ENCODE data around the gene RABGAP1L.

DNA sequence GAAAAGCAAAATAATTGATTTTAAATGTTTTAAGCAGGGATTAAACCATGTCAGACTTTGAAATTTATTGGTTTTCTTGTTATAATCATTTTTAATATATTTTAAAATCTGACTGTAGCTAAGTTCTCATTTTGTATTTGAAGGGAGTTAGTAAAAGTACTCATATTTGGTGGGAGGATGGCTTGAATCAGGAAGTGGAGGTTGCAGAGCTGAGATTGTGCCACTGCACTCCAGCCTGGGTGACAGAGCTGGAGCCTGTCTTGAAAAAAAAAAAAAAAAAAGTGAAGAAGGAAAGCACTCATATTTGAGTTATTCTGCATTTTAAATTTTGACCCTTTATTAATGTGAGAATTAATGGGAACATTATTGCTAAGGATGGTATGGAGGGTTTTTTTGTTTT is 106.0 kb downstream of the RABGAP1L start:
- TF ChIP-seq ZNF558 (tag by site-specific recombination; IDR thresholded peaks at IDR 0.05) (no peak), ZNF404 (tag by site-specific recombination; IDR thresholded peaks at IDR 0.05) (no peak), ZNF830 (tag by site-specific recombination; IDR thresholded peaks at IDR 0.05; ENCODE audit: low read depth) (no peak), ZBTB8A (tag by site-specific recombination; IDR thresholded peaks at IDR 0.05) (no peak), KLF16 (tag by site-specific recombination; IDR thresholded peaks at IDR 0.05) (no peak), ZNF132 (tag by site-specific recombination; IDR thresholded peaks at IDR 0.05; ENCODE audit: borderline replicate concordance) (no peak), YY1 (tag by site-specific recombination; IDR thresholded peaks at IDR 0.05) (no peak), TCF7L2 (IDR thresholded peaks at IDR 0.05; ENCODE audit: borderline replicate concordance, low read depth, low read length) (no peak), SP2 (tag by site-specific recombination; IDR thresholded peaks at IDR 0.05) (no peak), ZNF324 (tag by site-specific recombination; IDR thresholded peaks at IDR 0.05) (no peak), ZBTB17 (tag by site-specific recombination; IDR thresholded peaks at IDR 0.05) (no peak)
- TF ChIP-seq, protein P1, sequence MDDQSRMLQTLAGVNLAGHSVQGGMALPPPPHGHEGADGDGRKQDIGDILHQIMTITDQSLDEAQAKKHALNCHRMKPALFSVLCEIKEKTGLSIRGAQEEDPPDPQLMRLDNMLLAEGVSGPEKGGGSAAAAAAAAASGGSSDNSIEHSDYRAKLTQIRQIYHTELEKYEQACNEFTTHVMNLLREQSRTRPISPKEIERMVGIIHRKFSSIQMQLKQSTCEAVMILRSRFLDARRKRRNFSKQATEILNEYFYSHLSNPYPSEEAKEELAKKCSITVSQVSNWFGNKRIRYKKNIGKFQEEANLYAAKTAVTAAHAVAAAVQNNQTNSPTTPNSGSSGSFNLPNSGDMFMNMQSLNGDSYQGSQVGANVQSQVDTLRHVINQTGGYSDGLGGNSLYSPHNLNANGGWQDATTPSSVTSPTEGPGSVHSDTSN (CRISPR knock-in tag; IDR thresholded peaks at IDR 0.05) = no peak
- TF ChIP-seq, protein P2, sequence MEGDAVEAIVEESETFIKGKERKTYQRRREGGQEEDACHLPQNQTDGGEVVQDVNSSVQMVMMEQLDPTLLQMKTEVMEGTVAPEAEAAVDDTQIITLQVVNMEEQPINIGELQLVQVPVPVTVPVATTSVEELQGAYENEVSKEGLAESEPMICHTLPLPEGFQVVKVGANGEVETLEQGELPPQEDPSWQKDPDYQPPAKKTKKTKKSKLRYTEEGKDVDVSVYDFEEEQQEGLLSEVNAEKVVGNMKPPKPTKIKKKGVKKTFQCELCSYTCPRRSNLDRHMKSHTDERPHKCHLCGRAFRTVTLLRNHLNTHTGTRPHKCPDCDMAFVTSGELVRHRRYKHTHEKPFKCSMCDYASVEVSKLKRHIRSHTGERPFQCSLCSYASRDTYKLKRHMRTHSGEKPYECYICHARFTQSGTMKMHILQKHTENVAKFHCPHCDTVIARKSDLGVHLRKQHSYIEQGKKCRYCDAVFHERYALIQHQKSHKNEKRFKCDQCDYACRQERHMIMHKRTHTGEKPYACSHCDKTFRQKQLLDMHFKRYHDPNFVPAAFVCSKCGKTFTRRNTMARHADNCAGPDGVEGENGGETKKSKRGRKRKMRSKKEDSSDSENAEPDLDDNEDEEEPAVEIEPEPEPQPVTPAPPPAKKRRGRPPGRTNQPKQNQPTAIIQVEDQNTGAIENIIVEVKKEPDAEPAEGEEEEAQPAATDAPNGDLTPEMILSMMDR (tag by site-specific recombination; IDR thresholded peaks at IDR 0.05) = no peak
- TF ChIP-seq, protein P3, sequence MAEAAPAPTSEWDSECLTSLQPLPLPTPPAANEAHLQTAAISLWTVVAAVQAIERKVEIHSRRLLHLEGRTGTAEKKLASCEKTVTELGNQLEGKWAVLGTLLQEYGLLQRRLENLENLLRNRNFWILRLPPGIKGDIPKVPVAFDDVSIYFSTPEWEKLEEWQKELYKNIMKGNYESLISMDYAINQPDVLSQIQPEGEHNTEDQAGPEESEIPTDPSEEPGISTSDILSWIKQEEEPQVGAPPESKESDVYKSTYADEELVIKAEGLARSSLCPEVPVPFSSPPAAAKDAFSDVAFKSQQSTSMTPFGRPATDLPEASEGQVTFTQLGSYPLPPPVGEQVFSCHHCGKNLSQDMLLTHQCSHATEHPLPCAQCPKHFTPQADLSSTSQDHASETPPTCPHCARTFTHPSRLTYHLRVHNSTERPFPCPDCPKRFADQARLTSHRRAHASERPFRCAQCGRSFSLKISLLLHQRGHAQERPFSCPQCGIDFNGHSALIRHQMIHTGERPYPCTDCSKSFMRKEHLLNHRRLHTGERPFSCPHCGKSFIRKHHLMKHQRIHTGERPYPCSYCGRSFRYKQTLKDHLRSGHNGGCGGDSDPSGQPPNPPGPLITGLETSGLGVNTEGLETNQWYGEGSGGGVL (tag by site-specific recombination; IDR thresholded peaks at IDR 0.05) = no peak

Data from HEK293 (cell line).